ENCODE measurements around the gene SOS2.

Gene SOS2

DNA sequence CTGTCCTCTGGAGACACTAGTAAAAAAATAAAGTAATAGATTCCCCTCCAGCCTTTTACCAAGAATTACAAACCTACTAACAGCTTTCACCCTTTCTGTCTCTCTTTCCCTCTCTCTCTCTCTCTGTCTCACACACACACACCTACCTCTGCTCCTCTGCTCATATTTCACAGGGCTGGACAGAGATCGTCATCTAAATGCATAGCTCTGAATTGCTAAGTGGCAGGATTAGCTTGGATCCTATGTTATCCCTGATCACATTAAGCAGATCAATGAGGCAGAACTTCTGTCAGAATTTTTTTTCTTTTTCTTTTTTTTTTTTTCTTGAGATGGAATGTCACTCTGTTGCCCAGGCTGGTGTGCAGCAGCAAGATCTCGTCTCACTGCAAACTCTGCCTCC, 137.9 kb downstream of the SOS2 start:
- no peak overlapping the region for H2BK120ac ChIP-seq (ENCODE audit: low read depth, low read length)
- whole genome bisulfite sequencing (ENCODE audit: extremely low coverage, insufficient coverage, low lambda C conversion rate), result no CpG with 5 or more reads among the region's 2 CpGs

GRCh38 chr14:50092006-50092555, 139.3 kb downstream of the SOS2 start:
- Histone ChIP-seq H3K23ac (ENCODE audit: low read length) (no peak overlapping the region), H4K8ac (ENCODE audit: low read depth, low read length) (no peak overlapping the region), H3K36me3 (ENCODE audit: control insufficient read depth, insufficient read depth, low read length) (no peaks in the 10 kb centered on the region), H3K56ac (ENCODE audit: low read length) (no peak overlapping the region), H2BK120ac (ENCODE audit: low read depth, low read length) (no peak overlapping the region), H2BK15ac (replicated peaks; ENCODE audit: low read depth) (no peak overlapping the region), H3K4ac (ENCODE audit: low read depth, low read length) (no peak overlapping the region), H3K27ac (ENCODE audit: low read depth, low read length) (no peak overlapping the region), H3K18ac (ENCODE audit: low read length) (no peak overlapping the region), H3K27me3 (ENCODE audit: insufficient read depth, low read length, poor library complexity) (no peaks in the 10 kb centered on the region), H2AK5ac (ENCODE audit: low read length) (no peak overlapping the region), H2BK5ac (ENCODE audit: low read length) (no peak overlapping the region), H3K4me3 (ENCODE audit: low read length) (no peak overlapping the region), H3K79me2 (ENCODE audit: control insufficient read depth, insufficient read depth, low read length) (no peaks in the 10 kb centered on the region), H3K9ac (ENCODE audit: low read length) (no peak overlapping the region), H3K4me1 (ENCODE audit: control insufficient read depth, low read depth, low read length) (no peaks in the 10 kb centered on the region), H3K79me1 (ENCODE audit: low read length) (no peaks in the 10 kb centered on the region), H3K4me2 (ENCODE audit: low read length) (no peak overlapping the region), H4K5ac (ENCODE audit: low read length) (no peak overlapping the region)
- DNase-seq, result no peak
- no CpG with 5 or more reads among the region's 6 CpGs for WGBS (ENCODE audit: extremely low coverage, insufficient coverage, low lambda C conversion rate)

More for the DNA sequence above, 137.9 kb downstream of the SOS2 start:
- no peaks in the 10 kb centered on the region for H3K4me1 ChIP-seq (ENCODE audit: control insufficient read depth, low read depth, low read length)
- no peaks in the 10 kb centered on the region for H3K27me3 ChIP-seq (ENCODE audit: insufficient read depth, low read length, poor library complexity)
- no peaks in the 10 kb centered on the region for H3K79me2 ChIP-seq (ENCODE audit: control insufficient read depth, insufficient read depth, low read length)
- no peak overlapping the region for H2BK15ac ChIP-seq (replicated peaks; ENCODE audit: low read depth)
- H4K8ac ChIP-seq (ENCODE audit: low read depth, low read length), result no peak overlapping the region
- no peak overlapping the region for H2BK5ac ChIP-seq (ENCODE audit: low read length)
- H3K27ac ChIP-seq (ENCODE audit: low read depth, low read length), result no peak overlapping the region
- H3K36me3 ChIP-seq (ENCODE audit: control insufficient read depth, insufficient read depth, low read length), result no peaks in the 10 kb centered on the region
- no peaks in the 10 kb centered on the region for H3K79me1 ChIP-seq (ENCODE audit: low read length)
- no peak overlapping the region for H3K4me3 ChIP-seq (ENCODE audit: low read length)
- H3K9ac ChIP-seq (ENCODE audit: low read length), result no peak overlapping the region
- no peak overlapping the region for H3K23ac ChIP-seq (ENCODE audit: low read length)
- H3K18ac ChIP-seq (ENCODE audit: low read length), result no peak overlapping the region
- no peak overlapping the region for H4K5ac ChIP-seq (ENCODE audit: low read length)
- no peak overlapping the region for H2AK5ac ChIP-seq (ENCODE audit: low read length)
- H3K4ac ChIP-seq (ENCODE audit: low read depth, low read length), result no peak overlapping the region
- no peak for DNase-seq
- H3K4me2 ChIP-seq (ENCODE audit: low read length), result no peak overlapping the region
- no peak overlapping the region for H3K56ac ChIP-seq (ENCODE audit: low read length)

- H3K27ac ChIP-seq (ENCODE audit: low read depth, low read length), result no peak overlapping the region
- H3K27me3 ChIP-seq (ENCODE audit: insufficient read depth, low read length, poor library complexity), result no peaks in the 10 kb centered on the region
- no peak overlapping the region for H3K4ac ChIP-seq (ENCODE audit: low read depth, low read length)
- H4K5ac ChIP-seq (ENCODE audit: low read length), result no peak overlapping the region
- WGBS (ENCODE audit: extremely low coverage, insufficient coverage, low lambda C conversion rate), result no CpG with 5 or more reads among the region's 7 CpGs
- H3K4me3 ChIP-seq (ENCODE audit: low read length), result no peak overlapping the region
- no peak overlapping the region for H3K23ac ChIP-seq (ENCODE audit: low read length)
- H3K36me3 ChIP-seq (ENCODE audit: control insufficient read depth, insufficient read depth, low read length), result no peaks in the 10 kb centered on the region
- no peak overlapping the region for H2BK120ac ChIP-seq (ENCODE audit: low read depth, low read length)
- no peak overlapping the region for H2AK5ac ChIP-seq (ENCODE audit: low read length)
- no peak overlapping the region for H4K8ac ChIP-seq (ENCODE audit: low read depth, low read length)
- no peak overlapping the region for H3K18ac ChIP-seq (ENCODE audit: low read length)
- no peak overlapping the region for H3K4me2 ChIP-seq (ENCODE audit: low read length)
- no peaks in the 10 kb centered on the region for H3K4me1 ChIP-seq (ENCODE audit: control insufficient read depth, low read depth, low read length)
- no peak overlapping the region for H3K9ac ChIP-seq (ENCODE audit: low read length)
- no peak overlapping the region for H2BK15ac ChIP-seq (replicated peaks; ENCODE audit: low read depth)
- no peak for DNase-seq
- no peak overlapping the region for H3K56ac ChIP-seq (ENCODE audit: low read length)
- no peak overlapping the region for H2BK5ac ChIP-seq (ENCODE audit: low read length)
- no peaks in the 10 kb centered on the region for H3K79me1 ChIP-seq (ENCODE audit: low read length)
- H3K79me2 ChIP-seq (ENCODE audit: control insufficient read depth, insufficient read depth, low read length), result no peaks in the 10 kb centered on the region
Measured at GRCh38 chr14:50091240-50091913, 140.0 kb downstream of the SOS2 start.

DNA sequence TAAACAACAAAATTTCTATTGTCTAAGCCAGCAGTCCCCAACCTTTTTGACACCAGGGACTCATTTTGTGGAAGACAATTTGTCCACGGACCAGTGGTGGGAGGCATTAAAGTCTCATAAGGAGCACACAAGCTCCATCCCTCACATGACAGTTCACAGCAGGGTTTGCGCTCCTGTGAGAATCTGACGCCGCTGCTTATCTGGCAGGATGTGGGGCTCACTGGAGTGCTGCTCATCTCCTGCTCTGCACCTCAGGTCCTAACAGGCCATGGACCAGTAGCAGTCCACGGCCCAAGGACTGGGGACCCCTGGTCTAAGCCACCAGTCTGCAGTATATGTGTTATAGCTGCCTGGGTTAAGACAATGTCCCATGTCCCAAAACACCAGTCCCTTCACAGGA, 142.2 kb downstream of the SOS2 start:
- H2BK120ac ChIP-seq (ENCODE audit: low read depth, low read length), result no peak overlapping the region
- H3K23ac ChIP-seq (ENCODE audit: low read length), result no peak overlapping the region
- no peak overlapping the region for H3K9ac ChIP-seq (ENCODE audit: low read length)
- H2AK5ac ChIP-seq (ENCODE audit: low read length), result no peak overlapping the region
- DNase-seq, result no peak
- no peak overlapping the region for H3K4me2 ChIP-seq (ENCODE audit: low read length)
- no peak overlapping the region for H3K4ac ChIP-seq (ENCODE audit: low read depth, low read length)
- H3K79me1 ChIP-seq (ENCODE audit: low read length), result no peaks in the 10 kb centered on the region
- no peak overlapping the region for H2BK5ac ChIP-seq (ENCODE audit: low read length)
- H2BK15ac ChIP-seq (replicated peaks; ENCODE audit: low read depth), result no peak overlapping the region
- no peak overlapping the region for H4K5ac ChIP-seq (ENCODE audit: low read length)
- H3K4me1 ChIP-seq (ENCODE audit: control insufficient read depth, low read depth, low read length), result no peaks in the 10 kb centered on the region
- no peak overlapping the region for H3K18ac ChIP-seq (ENCODE audit: low read length)
- no peaks in the 10 kb centered on the region for H3K36me3 ChIP-seq (ENCODE audit: control insufficient read depth, insufficient read depth, low read length)
- no peak overlapping the region for H3K27ac ChIP-seq (ENCODE audit: low read depth, low read length)
- no peak overlapping the region for H3K4me3 ChIP-seq (ENCODE audit: low read length)
- no peak overlapping the region for H3K56ac ChIP-seq (ENCODE audit: low read length)
- H3K27me3 ChIP-seq (ENCODE audit: insufficient read depth, low read length, poor library complexity), result no peaks in the 10 kb centered on the region
- no peak overlapping the region for H4K8ac ChIP-seq (ENCODE audit: low read depth, low read length)
- no CpG with 5 or more reads among the region's 5 CpGs for WGBS (ENCODE audit: extremely low coverage, insufficient coverage, low lambda C conversion rate)
- H3K79me2 ChIP-seq (ENCODE audit: control insufficient read depth, insufficient read depth, low read length), result no peaks in the 10 kb centered on the region

GRCh38 chr14:50088731-50089130, 142.6 kb downstream of the SOS2 start:
- no peak overlapping the region for H3K27ac ChIP-seq (ENCODE audit: low read depth, low read length)
- no peak for DNase-seq
- H3K4me2 ChIP-seq (ENCODE audit: low read length), result no peak overlapping the region
- H2AK5ac ChIP-seq (ENCODE audit: low read length), result no peak overlapping the region
- no peaks in the 10 kb centered on the region for H3K36me3 ChIP-seq (ENCODE audit: control insufficient read depth, insufficient read depth, low read length)
- H3K4ac ChIP-seq (ENCODE audit: low read depth, low read length), result no peak overlapping the region
- H2BK5ac ChIP-seq (ENCODE audit: low read length), result no peak overlapping the region
- H2BK15ac ChIP-seq (replicated peaks; ENCODE audit: low read depth), result no peak overlapping the region
- no peak overlapping the region for H3K18ac ChIP-seq (ENCODE audit: low read length)
- H3K56ac ChIP-seq (ENCODE audit: low read length), result no peak overlapping the region
- no peaks in the 10 kb centered on the region for H3K4me1 ChIP-seq (ENCODE audit: control insufficient read depth, low read depth, low read length)
- H3K79me1 ChIP-seq (ENCODE audit: low read length), result no peaks in the 10 kb centered on the region
- no peak overlapping the region for H2BK120ac ChIP-seq (ENCODE audit: low read depth, low read length)
- H3K79me2 ChIP-seq (ENCODE audit: control insufficient read depth, insufficient read depth, low read length), result no peaks in the 10 kb centered on the region
- no peak overlapping the region for H3K23ac ChIP-seq (ENCODE audit: low read length)
- WGBS (ENCODE audit: extremely low coverage, insufficient coverage, low lambda C conversion rate), result no CpG with 5 or more reads among the region's 2 CpGs
- no peak overlapping the region for H3K4me3 ChIP-seq (ENCODE audit: low read length)
- no peaks in the 10 kb centered on the region for H3K27me3 ChIP-seq (ENCODE audit: insufficient read depth, low read length, poor library complexity)
- H4K8ac ChIP-seq (ENCODE audit: low read depth, low read length), result no peak overlapping the region
- H3K9ac ChIP-seq (ENCODE audit: low read length), result no peak overlapping the region
- no peak overlapping the region for H4K5ac ChIP-seq (ENCODE audit: low read length)

DNA sequence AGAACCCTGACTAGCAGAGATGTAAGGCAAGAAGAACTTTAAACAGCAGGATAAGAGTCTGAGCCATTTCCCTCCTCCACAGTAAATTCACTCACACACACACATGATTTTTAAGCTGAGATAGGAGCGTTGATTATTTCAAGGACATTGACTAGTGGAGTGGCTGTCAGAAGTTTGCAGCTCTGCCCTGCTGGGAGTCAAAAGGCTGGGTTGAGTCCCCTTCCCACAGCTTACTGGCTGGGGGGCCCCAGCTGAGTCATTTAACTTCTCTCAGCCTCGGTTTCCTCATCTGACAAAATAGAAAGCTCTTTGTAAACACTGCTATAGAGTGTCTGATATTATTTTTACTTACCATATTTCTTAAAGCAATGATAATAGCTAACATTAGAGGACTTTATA, 143.3 kb downstream of the SOS2 start:
- H3K4me1 ChIP-seq (ENCODE audit: control insufficient read depth, low read depth, low read length), result no peaks in the 10 kb centered on the region
- H2BK120ac ChIP-seq (ENCODE audit: low read depth, low read length), result no peak overlapping the region
- no peak overlapping the region for H3K56ac ChIP-seq (ENCODE audit: low read length)
- no peak overlapping the region for H3K4ac ChIP-seq (ENCODE audit: low read depth, low read length)
- DNase-seq, result no peak
- no peak overlapping the region for H3K27ac ChIP-seq (ENCODE audit: low read depth, low read length)
- H3K9ac ChIP-seq (ENCODE audit: low read length), result no peak overlapping the region
- H4K5ac ChIP-seq (ENCODE audit: low read length), result no peak overlapping the region
- no peak overlapping the region for H2BK5ac ChIP-seq (ENCODE audit: low read length)
- no peak overlapping the region for H3K4me3 ChIP-seq (ENCODE audit: low read length)
- H3K18ac ChIP-seq (ENCODE audit: low read length), result no peak overlapping the region
- H3K36me3 ChIP-seq (ENCODE audit: control insufficient read depth, insufficient read depth, low read length), result no peaks in the 10 kb centered on the region
- no peaks in the 10 kb centered on the region for H3K27me3 ChIP-seq (ENCODE audit: insufficient read depth, low read length, poor library complexity)
- H3K4me2 ChIP-seq (ENCODE audit: low read length), result no peak overlapping the region
- no peaks in the 10 kb centered on the region for H3K79me1 ChIP-seq (ENCODE audit: low read length)
- H4K8ac ChIP-seq (ENCODE audit: low read depth, low read length), result no peak overlapping the region
- no peak overlapping the region for H3K23ac ChIP-seq (ENCODE audit: low read length)
- H2AK5ac ChIP-seq (ENCODE audit: low read length), result no peak overlapping the region
- no peaks in the 10 kb centered on the region for H3K79me2 ChIP-seq (ENCODE audit: control insufficient read depth, insufficient read depth, low read length)
- WGBS (ENCODE audit: extremely low coverage, insufficient coverage, low lambda C conversion rate), result no CpG with 5 or more reads among the region's 2 CpGs
- H2BK15ac ChIP-seq (replicated peaks; ENCODE audit: low read depth), result no peak overlapping the region
